ENCODE data around the gene ANKFN1. TPM values are rescaled to one million over a fixed set of nuclear protein-coding genes. Genes with fewer than 3 reads are reported as not detected.

ANKFN1 gene
- polyA plus RNA-seq, 3 donors: not detected

GRCh38 chr17:56144223-56144622 lies 9.1 kb upstream of the ANKFN1 start:
- H3K27me3 Mint-ChIP-seq (ENCODE audit: low read depth in 3 of 3): no peaks in the 10 kb centered on the region
- DNase-seq: no peak
- no peaks in the 10 kb centered on the region for H3K79me2 ChIP-seq (ENCODE audit: insufficient read depth, low read length)
- no peak overlapping the region for H3K4me2 ChIP-seq (replicated peaks; ENCODE audit: extremely low read depth, low read length, poor library complexity, severe bottlenecking)
- TF ChIP-seq CTCF (IDR thresholded peaks at IDR 0.05): no peak
- no CpG with 5 or more reads among the region's 3 CpGs for WGBS (ENCODE audit: insufficient coverage)
- H2AFZ ChIP-seq (ENCODE audit: insufficient read depth, low read depth, low read length, poor library complexity, severe bottlenecking): no peak overlapping the region
- no peak overlapping the region for H3K4me3 ChIP-seq (replicated peaks in 1 of 3; ENCODE audit: low read depth in 2 of 3, low read length in 3 of 3)
- no peak overlapping the region for H3K27ac Mint-ChIP-seq
- no peak overlapping the region for H3K27ac ChIP-seq (ENCODE audit: low read depth in 1 of 2, low read length in 2 of 2)
- H3K4me3 Mint-ChIP-seq: no peak overlapping the region
- H3K27me3 ChIP-seq (ENCODE audit: control insufficient read depth in 2 of 2, insufficient read depth in 2 of 2, low read length in 2 of 2): no peaks in the 10 kb centered on the region
- H3K36me3 Mint-ChIP-seq: no peaks in the 10 kb centered on the region
- peaks cover 2% of the 10 kb centered on the region for H3K4me1 Mint-ChIP-seq
- no peaks in the 10 kb centered on the region for H3K4me1 ChIP-seq (ENCODE audit: control insufficient read depth in 1 of 2, insufficient read depth in 2 of 2, low read length in 2 of 2)
- no peak overlapping the region for H3K9ac ChIP-seq (ENCODE audit: insufficient read depth, low read length, poor library complexity, severe bottlenecking)
- H3K9me3 Mint-ChIP-seq: peaks cover 0 to 3% (median 2%) of the 10 kb centered on the region in 7 donors
- intact Hi-C loops (cut with micrococcal nuclease): no loop called here
- no peaks in the 10 kb centered on the region for H4K20me1 ChIP-seq (ENCODE audit: insufficient read depth, low read length)
- H3K36me3 ChIP-seq (replicated peaks in 1 of 2; ENCODE audit: control insufficient read depth in 1 of 2, insufficient read depth in 2 of 2, low read length in 2 of 2): no peaks in the 10 kb centered on the region
- H3K9me3 ChIP-seq (replicated peaks in 1 of 2; ENCODE audit: control insufficient read depth in 1 of 2, insufficient read depth in 1 of 2, low read length in 2 of 2): peaks cover 0 to 7% of the 10 kb centered on the region in 2 donors

- no peak for DNase-seq
- Mint-ChIP-seq H3K36me3 (no peaks in the 10 kb centered on the region), H3K9me3 (peaks cover 0 to 3% (median 2%) of the 10 kb centered on the region in 7 donors), H3K27me3 (ENCODE audit: low read depth in 3 of 3) (no peaks in the 10 kb centered on the region), H3K4me3 (no peak overlapping the region), H3K27ac (no peak overlapping the region), H3K4me1 (no peaks in the 10 kb centered on the region)
- no peaks in the 10 kb centered on the region for H3K79me2 ChIP-seq (ENCODE audit: insufficient read depth, low read length)
- no peak overlapping the region for H3K4me3 ChIP-seq (replicated peaks in 1 of 3; ENCODE audit: low read depth in 2 of 3, low read length in 3 of 3)
- no peak overlapping the region for H3K4me2 ChIP-seq (replicated peaks; ENCODE audit: extremely low read depth, low read length, poor library complexity, severe bottlenecking)
- no peaks in the 10 kb centered on the region for H4K20me1 ChIP-seq (ENCODE audit: insufficient read depth, low read length)
- no peaks in the 10 kb centered on the region for H3K4me1 ChIP-seq (ENCODE audit: control insufficient read depth in 1 of 2, insufficient read depth in 2 of 2, low read length in 2 of 2)
- 100% methylated on average over 1 of the region's 1 CpG for WGBS (ENCODE audit: insufficient coverage)
- H3K27ac ChIP-seq (ENCODE audit: low read depth in 1 of 2, low read length in 2 of 2): no peak overlapping the region
- H3K9ac ChIP-seq (ENCODE audit: insufficient read depth, low read length, poor library complexity, severe bottlenecking): no peak overlapping the region
- intact Hi-C loops (cut with micrococcal nuclease): no loop called here
- no peaks in the 10 kb centered on the region for H3K27me3 ChIP-seq (ENCODE audit: control insufficient read depth in 2 of 2, insufficient read depth in 2 of 2, low read length in 2 of 2)
- no peak overlapping the region for H2AFZ ChIP-seq (ENCODE audit: insufficient read depth, low read depth, low read length, poor library complexity, severe bottlenecking)
- H3K9me3 ChIP-seq (replicated peaks in 1 of 2; ENCODE audit: control insufficient read depth in 1 of 2, insufficient read depth in 1 of 2, low read length in 2 of 2): peaks cover 0 to 7% of the 10 kb centered on the region in 2 donors
- no peak for TF ChIP-seq CTCF (IDR thresholded peaks at IDR 0.05)
- H3K36me3 ChIP-seq (replicated peaks in 1 of 2; ENCODE audit: control insufficient read depth in 1 of 2, insufficient read depth in 2 of 2, low read length in 2 of 2): no peaks in the 10 kb centered on the region
These were observed 6.7 kb upstream of the ANKFN1 start for GRCh38 chr17:56146534-56146933.
